WTC11 (cell line): ENCODE measurements around the gene KCND1.

Experiments
- ATF1 ChIP-seq: sonication (generic); formaldehyde crosslinking; IDR thresholded peaks from 2 replicates; pipeline ENCODE4 v1.8.1; 2023; ENCODE audit warnings: mild to moderate bottlenecking, moderate library complexity, missing genetic modification reagents
- TEAD4 ChIP-seq: sonication (generic); formaldehyde crosslinking; IDR thresholded peaks from 2 replicates; pipeline ENCODE4 v1.8.0; 2022; ENCODE audit warnings: mild to moderate bottlenecking, missing genetic modification reagents
- ZNF121 ChIP-seq: sonication (generic); formaldehyde crosslinking; IDR thresholded peaks from 2 replicates; pipeline ENCODE4 v1.8.0; 2023; ENCODE audit warnings: missing genetic modification reagents
- ZNF138 ChIP-seq: sonication (generic); formaldehyde crosslinking; conservative IDR thresholded peaks from 2 replicates; pipeline ENCODE4 v1.8.1; 2022; ENCODE audit warnings: mild to moderate bottlenecking, moderate library complexity, missing genetic modification reagents
- TF ChIP-seq, protein P1 (sequence below): sonication (generic); formaldehyde crosslinking; IDR thresholded peaks from 2 replicates; pipeline ENCODE4 v1.8.1; 2023; ENCODE audit warnings: mild to moderate bottlenecking, missing genetic modification reagents, moderate library complexity

DNA sequence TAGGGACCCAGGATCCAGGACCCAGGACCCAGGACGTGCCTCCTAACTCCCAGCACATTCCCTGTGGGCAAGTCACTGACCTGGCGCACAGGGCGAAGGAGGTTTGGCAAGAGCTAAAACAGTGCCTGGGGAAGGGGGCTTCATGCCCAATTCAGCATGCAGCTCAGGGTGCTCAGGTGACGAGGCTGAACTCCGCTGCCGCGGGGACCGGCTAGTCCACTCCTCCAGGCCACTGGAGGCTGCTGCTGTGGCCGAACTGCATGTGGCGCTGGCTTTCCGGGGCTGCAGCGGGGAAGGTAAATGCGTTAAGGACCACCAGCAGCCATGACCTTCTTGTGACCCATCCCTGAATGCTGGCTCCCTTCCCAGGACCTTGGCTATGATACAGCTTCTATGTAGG is 47.9 kb downstream of the KCND1 start:
- no peak for TF ChIP-seq ZNF121 (CRISPR knock-in tag)
- TF ChIP-seq ATF1 (CRISPR knock-in tag), result no peak
- TF ChIP-seq, protein P1, sequence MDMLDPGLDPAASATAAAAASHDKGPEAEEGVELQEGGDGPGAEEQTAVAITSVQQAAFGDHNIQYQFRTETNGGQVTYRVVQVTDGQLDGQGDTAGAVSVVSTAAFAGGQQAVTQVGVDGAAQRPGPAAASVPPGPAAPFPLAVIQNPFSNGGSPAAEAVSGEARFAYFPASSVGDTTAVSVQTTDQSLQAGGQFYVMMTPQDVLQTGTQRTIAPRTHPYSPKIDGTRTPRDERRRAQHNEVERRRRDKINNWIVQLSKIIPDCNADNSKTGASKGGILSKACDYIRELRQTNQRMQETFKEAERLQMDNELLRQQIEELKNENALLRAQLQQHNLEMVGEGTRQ (CRISPR knock-in tag), result no peak
- no peak for TF ChIP-seq ZNF138 (CRISPR knock-in tag)
- TF ChIP-seq TEAD4 (CRISPR knock-in tag), result no peak
